NCI-H2227 treated with DMSO at 0.1 percent for 48 hours (cell line): ENCODE results near the gene SPATS2L.

Experiments
- DNase-seq: peaks from one replicate; lab custom pipeline; 2025; lab: John Stamatoyannopoulos, UW

SPATS2L gene

GRCh38 chr2:200509235-200509611 is 202.7 kb downstream of the SPATS2L start:
- peak; percentile 35 for DNase-seq

- peak; percentile 90 for DNase-seq
Measured at GRCh38 chr2:200509612-200510433, 203.3 kb downstream of the SPATS2L start, which contains the start of gene KCTD18. KCTD18 (minus strand) TSS chr2:200510068; CDS start chr2:200507016, 3,052 bp downstream.

DNA sequence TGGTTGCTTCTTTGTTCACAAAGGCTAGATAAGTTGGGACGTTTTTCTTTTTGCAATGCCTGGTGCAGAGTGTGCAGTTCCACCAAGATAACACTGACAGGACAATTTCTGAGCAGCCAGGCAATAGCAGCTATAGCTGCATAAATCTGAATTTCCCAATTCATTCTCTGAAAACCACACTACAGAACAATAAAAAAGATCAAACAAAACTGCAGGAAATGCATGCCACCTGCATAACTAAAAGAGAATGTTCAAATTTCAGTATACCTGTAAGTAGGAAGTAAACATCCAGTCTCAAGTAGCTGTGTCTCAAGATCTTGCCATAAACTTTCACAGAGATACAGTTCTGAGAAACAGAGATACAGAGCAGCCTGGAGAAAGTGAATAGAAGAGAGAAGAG is 208.7 kb downstream of the SPATS2L start:
- DNase-seq, result no peak

DNA sequence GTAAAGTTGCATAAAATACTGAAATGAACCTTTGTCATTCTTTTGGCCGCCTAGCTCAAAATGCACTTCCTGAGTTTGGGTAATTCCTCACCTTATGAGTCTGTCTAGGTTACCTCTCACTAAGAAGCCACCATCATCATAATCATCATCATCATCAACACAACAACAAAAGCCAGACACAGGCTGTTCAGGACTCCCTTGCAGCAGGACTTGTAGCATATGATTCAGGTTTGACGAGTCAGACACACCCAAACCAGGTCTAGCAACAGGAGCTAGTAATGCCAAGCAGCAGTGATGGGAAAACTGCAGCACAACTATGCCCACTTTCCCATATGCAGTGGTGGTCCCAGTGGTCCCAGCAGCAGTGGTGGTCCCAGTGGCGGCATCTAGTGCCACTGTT is 216.7 kb downstream of the SPATS2L start:
- no peak for DNase-seq

GRCh38 chr2:200523604-200524003 is 217.1 kb downstream of the SPATS2L start:
- no peak for DNase-seq

- no peak for DNase-seq
Measured at GRCh38 chr2:200525066-200525465, 218.6 kb downstream of the SPATS2L start.

DNA sequence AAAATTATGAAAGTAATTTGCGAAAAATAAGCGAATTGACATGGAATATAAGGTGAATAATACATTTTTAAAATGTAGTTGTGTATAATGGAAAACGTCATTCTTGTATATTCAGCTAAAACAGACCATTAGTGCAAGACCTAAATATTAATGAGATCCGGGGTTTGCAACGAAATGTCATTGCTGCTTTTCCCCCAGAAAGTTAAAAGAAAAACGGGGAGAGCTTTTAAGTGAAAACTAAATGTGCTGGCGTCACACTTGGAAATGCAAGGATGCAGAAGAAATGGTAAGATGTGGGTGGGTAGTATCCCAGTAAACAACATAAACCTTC is 219.0 kb downstream of the SPATS2L start:
- no peak for DNase-seq

GRCh38 chr2:200525882-200526651 is 219.6 kb downstream of the SPATS2L start, which contains the start of gene SGO2:
SGO2 (plus strand) TSS chr2:200526207; CDS start chr2:200532976, 6,769 bp downstream.
- peak; percentile 99 for DNase-seq

GRCh38 chr2:200528228-200528627 is 221.7 kb downstream of the SPATS2L start:
- DNase-seq, result no peak
